Embryonic facial prominence (tissue), 1 donor: ENCODE data around the gene SPG7.
"Not testable (repeated sequence)": the region's sequence is repeated elsewhere in the genome, so short reads cannot be mapped to it uniquely, and the experiment has no call there.

ENCODE experiments used
- DNase-seq: peaks from one replicate; pipeline ENCODE4 v3.0.0-alpha.2; 2016; ENCODE audit errors: extremely low spot score

Gene SPG7

DNA sequence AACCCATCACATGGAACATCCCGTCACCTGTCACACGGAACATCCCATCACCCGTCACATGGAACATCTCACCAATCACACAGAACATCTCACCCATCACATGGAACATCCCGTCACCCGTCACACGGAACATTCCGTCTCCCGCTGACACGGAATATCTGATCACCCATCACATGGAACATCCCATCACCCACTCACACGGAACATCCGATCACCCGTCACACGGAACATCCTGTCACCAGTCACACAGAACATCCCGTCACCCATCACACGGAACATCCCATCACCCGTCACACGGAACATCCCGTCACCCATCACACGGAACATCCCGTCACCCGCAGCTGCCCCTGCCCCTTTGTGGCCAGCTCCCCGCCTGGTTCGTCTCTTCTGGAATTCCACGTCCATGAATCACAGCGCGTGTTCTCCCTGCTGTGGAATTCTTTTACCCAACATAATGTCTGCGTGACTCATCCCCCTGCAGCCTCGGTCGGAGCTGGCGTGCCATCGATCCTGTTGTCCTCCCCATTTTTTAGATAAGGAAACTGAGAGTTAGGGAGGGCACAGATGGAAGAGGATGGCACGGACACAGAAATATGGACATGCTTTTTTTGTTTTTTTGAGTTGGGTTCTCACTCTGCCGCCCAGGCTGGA is 73.0 kb downstream of the SPG7 start:
- no peak for DNase-seq

- no peak for DNase-seq
These were observed 73.8 kb downstream of the SPG7 start for GRCh38 chr16:89581861-89582563.

DNA sequence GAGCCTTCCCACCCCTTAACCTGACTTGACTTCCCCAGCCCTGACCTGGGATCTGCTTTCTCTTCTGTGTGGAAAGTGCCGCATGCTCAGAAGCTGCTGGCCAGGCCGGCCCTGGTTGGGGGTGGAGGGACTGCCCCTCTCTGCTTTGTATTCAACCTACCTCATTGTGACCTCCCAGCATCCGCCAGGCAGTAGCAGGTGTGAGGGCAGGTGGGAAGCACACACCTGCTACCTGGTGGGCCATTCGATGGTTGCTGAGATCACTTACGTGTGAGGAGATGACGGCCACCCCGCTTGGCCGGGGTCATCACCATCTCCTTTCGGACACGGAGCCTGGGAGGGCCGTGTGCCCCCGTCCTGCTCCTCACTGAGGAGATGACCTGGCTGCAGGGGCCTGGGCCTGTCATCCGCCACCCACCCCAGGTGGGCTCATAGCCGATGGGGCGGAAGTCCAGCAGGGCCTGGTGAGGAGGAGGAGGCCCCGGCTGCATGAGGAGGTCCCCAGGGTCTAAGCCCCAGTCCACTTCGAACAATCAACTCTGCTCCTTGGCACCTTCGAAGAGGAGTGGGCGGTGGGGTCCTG is 74.5 kb downstream of the SPG7 start:
- no peak for DNase-seq

DNA sequence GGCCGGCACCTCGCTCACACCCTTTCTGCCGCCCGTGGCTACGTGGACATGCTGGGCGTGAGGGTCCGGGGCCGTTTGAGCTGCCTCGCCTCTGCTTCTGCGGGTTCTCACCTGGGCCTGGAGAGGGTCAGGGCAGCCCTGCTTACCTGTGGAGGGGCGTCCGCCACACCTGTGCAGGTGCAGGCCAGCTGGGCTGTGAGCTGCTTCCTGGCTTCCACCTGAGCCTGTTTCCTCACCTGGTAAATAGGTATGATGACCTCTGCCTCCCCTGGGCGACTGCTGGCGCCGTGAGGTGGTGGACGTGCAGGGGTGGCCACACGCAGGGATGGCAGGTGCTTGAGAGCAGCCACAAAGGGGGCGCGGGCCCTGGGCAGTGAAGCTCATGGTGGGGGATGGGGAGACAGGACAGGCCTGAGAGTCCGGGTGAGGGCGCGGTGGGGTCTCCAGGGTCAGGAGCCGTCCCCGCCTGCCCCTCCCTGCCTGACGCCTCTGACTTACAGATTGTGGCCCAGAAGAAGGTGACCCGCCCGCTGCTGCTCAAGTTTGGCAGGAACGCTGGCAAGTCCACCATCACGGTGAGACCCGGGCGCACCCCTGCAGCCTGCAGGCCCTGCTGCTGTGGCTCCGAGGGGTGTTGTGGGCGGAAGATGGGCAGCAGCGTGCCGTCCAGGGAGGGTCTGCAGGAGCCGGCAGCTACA is 75.1 kb downstream of the SPG7 start:
- DNase-seq = no peak

DNA sequence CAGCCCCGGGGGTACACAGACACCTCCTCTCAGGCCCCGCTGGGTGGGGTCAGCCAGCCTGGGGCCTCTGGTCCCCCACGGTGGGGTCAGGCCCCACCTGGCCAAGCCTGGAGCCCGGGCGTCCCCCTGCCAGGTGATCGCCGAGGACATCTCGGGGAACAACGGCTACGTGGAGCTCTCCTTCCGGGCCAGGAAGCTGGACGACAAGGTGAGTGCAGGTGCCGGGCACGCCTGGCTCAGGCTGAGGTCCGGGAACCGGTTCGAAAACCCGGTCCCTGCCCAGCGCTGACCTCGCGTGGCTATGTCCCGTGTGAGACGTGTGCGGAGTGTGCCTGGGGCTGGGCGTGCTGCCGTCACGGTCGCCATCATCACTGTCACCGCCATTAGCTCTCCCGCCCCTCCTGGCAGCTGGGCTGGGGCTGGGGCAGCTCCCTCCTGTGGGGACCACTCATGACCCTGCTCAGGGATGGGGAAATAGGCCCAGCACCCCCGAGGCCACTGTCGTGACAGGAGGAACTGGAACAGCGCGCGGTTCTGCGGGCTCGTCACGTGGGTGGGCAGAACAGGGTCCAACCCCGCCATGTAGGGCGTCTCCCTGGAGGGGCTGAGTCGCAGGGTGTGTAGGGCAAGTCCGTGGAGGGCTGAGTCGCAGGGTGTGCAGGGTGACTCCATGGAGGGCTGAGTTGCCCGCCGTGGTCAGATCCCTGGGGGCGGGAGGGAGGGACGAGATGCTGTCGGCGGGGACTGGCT is 75.9 kb downstream of the SPG7 start:
- no peak for DNase-seq

DNA sequence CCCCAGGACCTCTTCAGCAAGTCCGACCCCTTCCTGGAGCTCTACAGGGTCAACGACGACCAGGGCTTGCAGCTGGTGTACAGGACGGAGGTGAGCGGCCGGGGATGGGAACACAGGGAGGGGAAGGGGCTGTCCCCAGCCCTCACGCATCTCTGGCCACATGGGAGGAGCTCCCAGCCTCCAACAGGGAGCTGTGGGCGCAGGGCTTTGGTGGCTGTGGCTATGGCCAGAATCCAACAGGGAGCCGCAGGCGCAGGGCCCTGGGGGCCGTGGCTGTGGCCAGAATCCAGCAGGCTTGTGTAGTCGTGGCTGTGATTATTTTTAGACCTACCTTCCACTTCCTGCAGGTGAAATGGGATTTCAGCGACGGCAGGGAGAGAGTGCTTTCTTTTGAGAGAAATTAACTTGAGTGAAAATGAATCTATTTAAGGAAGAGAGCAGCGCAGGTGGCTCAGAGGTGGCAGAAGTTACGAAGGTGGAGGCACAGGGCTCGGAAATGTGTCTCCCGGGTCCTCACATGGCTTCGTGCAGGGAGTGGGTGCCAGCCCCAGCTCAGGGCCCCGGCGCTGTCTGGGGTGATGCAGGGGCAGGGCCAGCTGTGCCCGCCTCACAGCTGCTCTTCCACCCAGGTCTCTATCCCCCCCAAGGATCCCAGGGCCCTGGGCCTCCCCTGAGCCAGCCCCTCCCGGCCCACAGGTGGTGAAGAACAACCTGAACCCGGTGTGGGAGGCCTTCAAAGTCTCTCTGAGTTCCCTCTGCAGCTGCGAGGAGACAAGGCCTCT is 76.8 kb downstream of the SPG7 start:
- DNase-seq = no peak

DNA sequence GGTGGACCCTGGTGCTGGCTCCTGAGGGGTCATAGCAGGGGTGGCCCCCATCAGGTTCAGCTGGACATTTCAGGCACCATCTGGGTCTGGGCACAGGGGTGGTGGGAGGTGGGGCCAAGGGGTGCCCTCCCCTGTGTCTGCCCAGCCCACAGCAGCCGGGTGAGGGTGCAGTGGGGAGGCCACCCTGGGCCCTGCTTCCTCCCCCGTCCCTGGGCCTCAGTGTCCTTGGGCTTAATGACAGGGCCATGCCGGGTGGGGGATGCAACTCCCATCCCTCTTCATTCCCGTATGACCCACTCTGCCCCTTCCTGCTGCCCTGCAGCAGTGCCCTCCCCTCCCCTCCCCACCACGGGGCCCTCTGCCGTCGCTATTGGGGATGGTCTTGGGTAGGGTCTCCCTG is 78.0 kb downstream of the SPG7 start:
- no peak for DNase-seq

DNA sequence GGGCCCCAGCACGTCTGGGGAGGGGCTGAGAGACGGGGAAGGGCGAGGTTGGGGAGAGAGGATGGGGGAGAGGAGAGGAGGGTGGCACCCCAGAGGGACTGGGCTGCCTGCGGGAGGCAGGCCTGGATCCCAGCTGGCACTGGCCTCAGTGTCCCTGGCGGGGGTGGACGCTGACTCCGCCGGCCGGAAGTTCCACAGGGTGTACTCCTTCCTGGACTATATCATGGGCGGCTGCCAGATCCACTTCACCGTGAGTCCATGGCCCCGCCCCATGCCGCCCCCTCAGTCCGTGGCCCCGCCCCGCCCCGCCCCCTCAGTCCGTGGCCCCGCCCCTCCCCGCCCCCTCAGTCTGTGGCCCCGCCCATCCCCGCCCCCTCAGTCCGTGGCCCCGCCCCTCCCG is 78.7 kb downstream of the SPG7 start:
- DNase-seq = no peak

- DNase-seq = not testable (repeated sequence)
These were observed 79.5 kb downstream of the SPG7 start for GRCh38 chr16:89587676-89588075.

DNA sequence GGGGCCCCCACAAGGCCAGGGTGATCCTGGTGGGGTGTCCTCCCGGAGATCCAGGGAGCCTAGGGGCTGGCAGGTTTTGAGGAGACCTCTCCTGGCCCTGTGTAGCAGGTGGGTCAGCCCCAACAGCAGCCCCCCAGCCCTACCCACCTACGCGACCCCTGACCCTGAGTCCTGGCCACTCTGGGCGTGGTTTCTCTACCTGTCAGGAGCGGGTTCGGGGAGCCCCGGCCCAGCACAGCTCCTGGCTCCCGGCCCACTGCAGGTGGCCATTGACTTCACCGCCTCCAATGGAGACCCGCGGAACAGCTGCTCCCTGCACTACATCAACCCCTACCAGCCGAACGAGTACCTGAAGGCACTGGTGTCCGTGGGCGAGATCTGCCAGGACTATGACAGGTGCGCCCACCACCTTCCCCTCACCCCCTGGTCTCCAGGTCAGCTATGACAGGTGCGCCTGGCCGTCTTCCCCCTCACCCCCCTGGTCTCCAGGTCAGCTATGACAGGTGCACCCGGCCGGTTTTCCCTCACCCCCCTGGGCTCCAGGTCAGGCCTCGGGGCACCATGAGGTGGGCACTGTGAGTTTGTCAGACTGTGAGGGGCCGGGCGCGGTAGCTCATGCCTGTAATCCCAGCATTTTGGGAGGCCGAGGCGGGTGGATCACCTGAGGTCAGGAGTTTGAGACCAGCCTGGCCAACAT is 80.4 kb downstream of the SPG7 start:
- no peak for DNase-seq

DNA sequence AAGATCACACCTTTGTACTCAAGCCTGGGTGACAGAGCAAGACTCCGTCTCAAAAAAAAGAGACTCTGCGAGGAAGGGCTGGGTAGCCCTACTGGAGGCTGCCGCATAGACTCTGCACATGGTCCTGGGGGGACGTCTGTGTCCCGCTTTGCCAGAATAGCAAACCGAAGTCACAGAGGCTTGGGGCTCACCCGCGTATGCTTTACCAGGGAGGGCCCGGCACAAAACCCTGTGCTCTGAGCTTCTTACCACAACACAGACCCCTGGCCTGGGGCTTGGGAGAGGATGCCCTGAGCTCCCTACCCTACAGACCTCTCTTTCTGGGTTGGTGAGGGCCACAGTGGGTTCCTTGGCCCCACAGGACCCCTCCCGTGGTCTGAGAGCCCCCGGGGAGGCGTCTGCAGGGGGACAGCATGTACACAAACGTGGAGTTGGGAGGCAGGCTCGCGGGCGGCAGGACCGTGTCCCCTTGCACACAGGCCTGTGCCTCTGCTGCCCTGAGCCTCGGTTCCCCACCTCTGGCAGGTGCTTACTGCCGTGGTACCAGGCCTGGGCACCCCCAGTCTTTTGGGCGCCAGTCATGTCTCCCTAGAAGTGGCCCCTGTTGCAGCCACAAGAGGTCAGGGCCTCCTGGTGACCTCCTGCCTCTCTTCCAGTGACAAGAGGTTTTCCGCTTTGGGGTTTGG is 81.2 kb downstream of the SPG7 start:
- no peak for DNase-seq

DNA sequence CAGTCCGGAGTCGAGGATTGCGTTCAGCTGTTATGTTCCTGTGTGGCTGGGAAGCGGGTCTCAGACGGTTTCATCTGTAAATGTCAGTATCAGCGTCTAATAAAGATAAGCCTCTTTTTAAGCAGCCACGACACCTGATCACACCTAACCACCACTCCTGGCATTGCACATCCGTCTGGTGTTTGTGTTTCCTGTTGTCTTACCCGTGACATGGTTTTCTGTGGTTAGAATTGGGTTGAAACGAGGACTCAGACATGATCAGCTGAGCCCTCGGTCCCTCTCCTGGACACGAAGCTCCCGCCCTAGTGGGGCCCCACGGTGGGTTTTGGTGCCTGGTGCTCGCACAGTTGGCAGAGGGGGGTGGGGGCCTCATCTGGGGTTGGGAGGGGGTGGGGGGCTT is 85.6 kb downstream of the SPG7 start:
- no peak for DNase-seq

- DNase-seq = no peak
These were observed 87.3 kb downstream of the SPG7 start for GRCh38 chr16:89595330-89596060.

- no peak for DNase-seq
These were observed 88.0 kb downstream of the SPG7 start for GRCh38 chr16:89596061-89596689.

DNA sequence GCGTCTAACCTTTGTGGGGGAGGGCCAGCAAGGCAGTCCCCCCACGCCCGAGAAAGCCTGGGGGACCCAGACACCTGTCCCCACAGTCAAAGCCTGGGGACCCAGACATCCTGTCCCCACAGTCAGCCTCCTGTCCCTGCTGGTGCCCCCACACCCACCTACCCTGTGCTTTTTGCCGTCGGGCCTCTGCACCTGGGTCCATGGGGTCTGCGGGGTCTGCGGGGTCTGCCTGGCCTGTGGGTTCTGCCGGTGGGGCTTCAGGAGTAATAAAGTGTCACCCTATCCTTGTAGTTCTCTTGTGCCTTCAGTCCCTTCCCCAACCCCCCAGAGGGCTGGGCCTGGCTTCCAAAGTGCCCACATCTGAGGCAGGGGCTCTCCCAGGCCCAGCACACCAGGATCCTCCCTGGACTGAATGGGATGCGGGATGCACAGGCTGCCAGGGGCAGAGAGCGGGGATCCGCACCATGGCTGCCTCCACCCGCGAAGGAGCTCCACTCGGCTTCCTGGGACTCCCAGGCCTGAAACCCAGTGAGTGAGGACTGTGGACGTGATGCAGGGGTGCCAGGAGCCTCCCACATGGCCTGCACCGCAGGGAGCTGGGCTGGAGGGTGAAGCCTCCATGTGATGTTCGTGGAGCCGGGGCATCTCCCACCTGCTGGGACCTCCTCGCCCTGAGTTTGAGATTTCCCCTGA is 88.9 kb downstream of the SPG7 start:
- no peak for DNase-seq

GRCh38 chr16:89598199-89598598 is 90.0 kb downstream of the SPG7 start:
- no peak for DNase-seq

- DNase-seq = no peak
These were observed 91.3 kb downstream of the SPG7 start for GRCh38 chr16:89599451-89599858.

DNA sequence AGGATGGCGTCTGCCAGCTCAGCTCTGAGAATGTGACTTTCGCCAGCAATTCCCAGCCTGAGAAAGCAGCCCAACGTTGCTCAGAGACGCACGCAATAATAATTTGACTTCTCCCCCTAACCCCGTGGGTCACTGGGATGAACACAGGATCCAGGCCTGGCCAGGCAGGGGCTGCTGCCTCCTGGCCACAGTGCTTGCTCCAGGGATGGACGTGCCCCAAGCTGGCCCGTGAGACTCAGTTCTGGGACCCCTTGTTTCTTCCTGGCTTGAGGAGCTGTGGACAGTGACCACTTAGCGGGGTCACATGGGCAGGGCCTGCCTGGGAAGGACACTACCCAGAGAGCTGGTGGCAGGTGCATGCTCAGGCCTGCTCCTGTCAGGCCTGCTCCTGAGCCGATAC is 91.7 kb downstream of the SPG7 start:
- DNase-seq = no peak
